Eye (tissue), 1 donor: Measurements from ENCODE around the gene PIK3R3.
"Not testable (repeated sequence)": the region's sequence is repeated elsewhere in the genome, so short reads cannot be mapped to it uniquely, and the experiment has no call there.

Experiments
- DNase-seq: peaks from one replicate; pipeline ENCODE4 v3.0.0-alpha.2; 2015

The PIK3R3 gene

GRCh38 chr1:46062651-46063319 lies 69.6 kb downstream of the PIK3R3 start:
- no peak for DNase-seq

GRCh38 chr1:46061146-46061545 lies 71.3 kb downstream of the PIK3R3 start:
- DNase-seq: no peak

GRCh38 chr1:46058936-46059335 lies 73.5 kb downstream of the PIK3R3 start:
- no peak for DNase-seq

GRCh38 chr1:46057781-46058180 lies 74.6 kb downstream of the PIK3R3 start:
- DNase-seq: no peak

- DNase-seq: not testable (repeated sequence)
These were observed 75.2 kb downstream of the PIK3R3 start for GRCh38 chr1:46057215-46057614.

- DNase-seq: no peak
These were observed 76.1 kb downstream of the PIK3R3 start for GRCh38 chr1:46056325-46056724.

GRCh38 chr1:46053734-46054133 lies 78.7 kb downstream of the PIK3R3 start:
- DNase-seq: no peak

- DNase-seq: no peak
These were observed 88.3 kb downstream of the PIK3R3 start for GRCh38 chr1:46044116-46044515.

- DNase-seq: no peak
These were observed 88.9 kb downstream of the PIK3R3 start for GRCh38 chr1:46043458-46044017.

- DNase-seq: peak; percentile 63
These were observed 90.5 kb downstream of the PIK3R3 start for GRCh38 chr1:46041974-46042373.

- no peak for DNase-seq
These were observed 90.9 kb downstream of the PIK3R3 start for GRCh38 chr1:46041551-46041950.

- no peak for DNase-seq
These were observed 92.8 kb downstream of the PIK3R3 start for GRCh38 chr1:46039571-46040052.

GRCh38 chr1:46036894-46037839 lies 95.3 kb downstream of the PIK3R3 start:
- peak; percentile 92 for DNase-seq

- DNase-seq: no peak
These were observed 97.6 kb downstream of the PIK3R3 start for GRCh38 chr1:46034601-46035516.

GRCh38 chr1:46030876-46031660 lies 101.4 kb downstream of the PIK3R3 start:
- no peak for DNase-seq

GRCh38 chr1:46030074-46030870 lies 102.2 kb downstream of the PIK3R3 start:
- no peak for DNase-seq

GRCh38 chr1:46027788-46028573 lies 104.4 kb downstream of the PIK3R3 start:
- no peak for DNase-seq

GRCh38 chr1:46026531-46026930 lies 105.9 kb downstream of the PIK3R3 start:
- DNase-seq: no peak

- no peak for DNase-seq
These were observed 111.1 kb downstream of the PIK3R3 start for GRCh38 chr1:46021046-46021996.
